Memory B cell (primary cell): ENCODE results near the gene CDT1.

ENCODE experiments used
- ATAC-seq: fragments of 150-1000 bp; cut with Tn5 transposase; 2 replicates; pipeline ENCODE4 v1.10.0; 2021; ENCODE audit warnings: low read depth, mild to moderate bottlenecking, moderate library complexity
- DNase-seq, 2 donors: peaks; one replicate each; pipeline ENCODE4 v3.0.0; 2022; ENCODE audit warnings: low spot score in 2 of 2
- H3K27ac Mint-ChIP-seq: one replicate; pipeline ENCODE4 v1.8.0; 2022; ENCODE audit warnings: mild to moderate bottlenecking, moderate library complexity, mixed read lengths
- H3K27me3 Mint-ChIP-seq: one replicate; pipeline ENCODE4 v1.8.0; 2022; ENCODE audit warnings: mixed read lengths
- H3K36me3 Mint-ChIP-seq: one replicate; pipeline ENCODE4 v1.8.0; 2022; ENCODE audit warnings: mild to moderate bottlenecking, mixed read lengths
- H3K4me1 Mint-ChIP-seq: one replicate; pipeline ENCODE4 v1.8.0; 2022; ENCODE audit warnings: mixed read lengths
- H3K4me3 Mint-ChIP-seq: one replicate; pipeline ENCODE4 v1.8.0; 2022; ENCODE audit warnings: mild to moderate bottlenecking, moderate library complexity, mixed read lengths
- H3K9me3 Mint-ChIP-seq: one replicate; pipeline ENCODE4 v1.8.0; 2022; ENCODE audit warnings: mixed read lengths

CDT1 gene

DNA sequence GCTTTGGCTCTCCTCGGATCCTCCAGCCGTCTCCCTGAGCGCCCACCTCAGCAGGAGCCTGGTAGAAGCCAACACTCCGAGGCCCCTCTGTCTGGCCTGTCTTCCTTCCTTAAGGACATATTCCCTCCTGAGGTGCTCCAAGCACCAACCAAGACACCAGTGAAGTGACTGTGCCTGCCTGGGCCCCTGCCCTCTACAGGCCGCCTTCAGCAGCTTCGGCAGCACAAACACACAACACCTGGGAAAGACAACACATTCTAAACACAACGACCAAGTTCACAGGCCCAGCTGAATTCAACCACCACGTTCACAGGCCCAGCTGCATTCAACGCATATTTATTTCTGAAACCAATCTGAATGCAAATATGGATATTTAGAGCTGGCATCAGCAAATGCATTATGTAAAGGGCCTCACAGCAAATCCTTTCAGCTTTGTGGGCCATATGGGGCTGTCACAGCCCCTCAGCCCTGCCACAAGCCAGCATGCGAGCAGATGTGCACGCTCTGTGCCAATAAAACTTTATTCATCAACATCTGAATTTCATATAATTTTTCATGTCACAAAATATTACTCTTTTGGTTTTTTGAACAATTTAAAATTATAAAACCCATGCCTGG lies 40.9 kb downstream of the CDT1 start:
- Mint-ChIP-seq H3K4me3 (no peak overlapping the region), H3K27ac (no peak overlapping the region), H3K4me1 (peaks cover 7% of the 10 kb centered on the region), H3K36me3 (peaks cover 7% of the 10 kb centered on the region), H3K9me3 (no peaks in the 10 kb centered on the region), H3K27me3 (no peaks in the 10 kb centered on the region)
- ATAC-seq (no peak), DNase-seq (no peak)

GRCh38 chr16:88846088-88846487 lies 42.5 kb downstream of the CDT1 start:
- H3K4me3 Mint-ChIP-seq, result no peak overlapping the region

DNA sequence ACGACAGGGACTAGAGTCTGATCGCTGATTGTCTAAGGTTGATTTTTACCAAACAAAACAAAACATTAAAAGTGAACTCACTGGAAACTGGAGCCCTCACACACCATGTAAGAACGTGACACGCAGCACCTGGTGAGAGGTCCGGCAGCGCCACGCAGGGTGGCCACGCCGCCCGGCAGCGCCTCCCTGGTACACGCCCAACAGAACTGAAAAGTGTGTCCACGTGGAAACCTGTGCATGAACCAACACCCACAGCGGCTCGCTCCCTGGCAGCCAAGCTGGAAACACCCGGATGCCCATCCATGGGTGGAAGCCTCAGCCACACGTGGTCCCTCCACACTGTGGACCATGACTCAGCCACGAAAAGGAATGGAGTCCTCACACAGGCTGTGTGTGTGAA lies 44.1 kb downstream of the CDT1 start:
- no peaks in the 10 kb centered on the region for H3K27me3 Mint-ChIP-seq
- ATAC-seq (no peak), DNase-seq (no peak)
- H3K9me3 Mint-ChIP-seq, result no peaks in the 10 kb centered on the region
- no peak overlapping the region for H3K4me3 Mint-ChIP-seq
- no peak overlapping the region for H3K27ac Mint-ChIP-seq
- H3K4me1 Mint-ChIP-seq, result peaks cover 5% of the 10 kb centered on the region
- peaks cover 3% of the 10 kb centered on the region for H3K36me3 Mint-ChIP-seq

More at GRCh38 chr16:88846088-88846487, 42.5 kb downstream of the CDT1 start:
- no peak for ATAC-seq
- Mint-ChIP-seq H3K27me3 (no peaks in the 10 kb centered on the region), H3K9me3 (no peaks in the 10 kb centered on the region), H3K27ac (no peak overlapping the region), H3K36me3 (peaks cover 3% of the 10 kb centered on the region), H3K4me1 (peaks cover 7% of the 10 kb centered on the region)
- no peak for DNase-seq

GRCh38 chr16:88848557-88848956 lies 45.0 kb downstream of the CDT1 start:
- ATAC-seq, result no peak
- H3K27me3 Mint-ChIP-seq, result no peaks in the 10 kb centered on the region
- no peak overlapping the region for H3K4me3 Mint-ChIP-seq
- DNase-seq, result no peak
- H3K36me3 Mint-ChIP-seq, result no peaks in the 10 kb centered on the region
- H3K4me1 Mint-ChIP-seq, result peaks cover 3% of the 10 kb centered on the region
- H3K9me3 Mint-ChIP-seq, result no peaks in the 10 kb centered on the region
- H3K27ac Mint-ChIP-seq, result no peak overlapping the region

DNA sequence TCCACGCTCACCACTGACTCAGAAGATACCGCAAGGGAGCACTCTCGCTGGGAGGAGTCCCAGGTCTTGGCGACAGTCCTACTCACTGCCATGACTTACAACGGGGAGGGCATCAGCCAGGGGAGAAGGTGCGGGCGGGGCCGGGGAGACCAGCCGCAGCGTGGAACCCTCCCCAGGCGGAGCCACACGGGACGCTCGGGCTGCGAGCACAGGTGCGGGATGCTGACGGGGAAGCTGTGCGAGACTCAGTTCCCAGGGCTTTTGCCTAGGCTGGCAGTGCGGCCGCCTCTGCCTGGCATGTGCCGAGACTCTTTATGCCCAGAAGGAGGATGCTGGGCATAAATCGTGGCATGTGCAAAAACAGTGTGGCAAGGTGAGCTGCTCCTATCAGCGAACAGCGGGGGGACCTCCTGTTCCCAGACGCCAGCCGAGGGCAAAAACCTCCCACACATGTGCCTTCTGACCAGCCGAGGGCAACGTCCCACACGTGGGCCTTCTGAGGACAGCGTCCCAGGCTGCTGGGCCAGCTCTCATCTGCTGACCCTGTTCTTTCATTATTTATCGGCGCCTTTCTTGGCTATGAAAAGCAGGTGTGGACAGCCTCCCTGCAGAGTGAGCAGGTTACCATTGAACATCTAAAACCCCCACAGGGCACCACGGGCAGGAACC lies 47.1 kb downstream of the CDT1 start:
- Mint-ChIP-seq H3K27me3 (no peaks in the 10 kb centered on the region), H3K27ac (no peak overlapping the region), H3K36me3 (no peaks in the 10 kb centered on the region), H3K9me3 (no peaks in the 10 kb centered on the region), H3K4me1 (peaks cover 7% of the 10 kb centered on the region), H3K4me3 (no peak overlapping the region)
- no peak for DNase-seq
- ATAC-seq, result no peak

DNA sequence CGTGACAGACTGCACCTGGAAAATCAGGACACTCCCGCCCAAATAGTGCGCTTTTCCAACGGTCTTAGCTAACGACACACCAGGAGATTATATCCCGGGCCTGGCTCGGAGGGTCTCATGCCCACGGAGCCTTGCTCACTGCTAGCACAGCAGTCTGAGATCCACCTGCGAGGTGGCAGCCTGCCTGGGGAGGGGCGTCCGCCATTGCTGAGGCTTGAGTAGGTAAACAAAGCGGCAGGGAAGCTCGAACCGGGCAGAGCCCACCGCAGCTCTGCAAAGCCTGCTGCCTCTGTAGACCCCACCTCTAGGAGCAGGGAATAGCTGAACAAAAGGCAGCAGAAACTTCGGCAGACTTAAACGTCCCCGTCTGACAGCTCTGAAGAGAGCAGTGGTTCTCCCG lies 48.0 kb downstream of the CDT1 start:
- H3K9me3 Mint-ChIP-seq, result no peaks in the 10 kb centered on the region
- no peak for DNase-seq
- H3K27ac Mint-ChIP-seq, result peak overlapping the region; percentile 5
- H3K36me3 Mint-ChIP-seq, result no peaks in the 10 kb centered on the region
- peaks cover 7% of the 10 kb centered on the region for H3K4me1 Mint-ChIP-seq
- no peak overlapping the region for H3K4me3 Mint-ChIP-seq
- no peaks in the 10 kb centered on the region for H3K27me3 Mint-ChIP-seq
- ATAC-seq, result no peak

DNA sequence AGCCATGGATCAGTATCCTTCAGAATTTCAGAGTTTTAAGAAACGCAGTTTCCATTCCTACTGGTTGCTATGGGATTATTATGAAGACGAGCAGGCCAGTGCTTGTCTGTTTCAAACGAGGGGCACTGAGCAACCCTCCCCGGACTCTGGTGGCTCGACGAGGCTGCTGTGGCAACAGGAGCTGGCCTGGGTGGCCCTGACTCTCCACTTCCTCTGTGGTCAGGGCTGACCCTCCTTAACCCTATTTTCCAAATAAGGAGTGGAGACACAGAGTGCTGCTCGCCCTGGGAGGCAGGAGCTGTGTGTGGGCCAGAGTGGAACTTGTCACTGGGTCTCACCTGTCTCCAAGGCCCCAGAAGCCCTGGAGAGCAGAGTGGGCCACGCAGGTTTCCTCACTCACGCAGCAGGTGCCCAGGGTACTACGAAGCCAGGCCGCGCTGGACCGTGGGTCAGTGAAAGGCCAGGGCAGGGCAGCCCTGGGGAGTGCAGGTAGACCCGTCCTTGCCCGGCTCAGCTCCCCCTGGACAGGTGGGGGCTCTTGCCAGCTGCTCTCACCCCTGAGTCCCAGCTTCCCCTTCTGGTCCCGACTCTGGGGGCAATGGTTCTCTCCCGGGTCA lies 49.8 kb downstream of the CDT1 start:
- no peak for DNase-seq

GRCh38 chr16:88854306-88855111 lies 50.9 kb downstream of the CDT1 start:
- no peaks in the 10 kb centered on the region for H3K27me3 Mint-ChIP-seq
- peaks cover 16% of the 10 kb centered on the region for H3K4me1 Mint-ChIP-seq
- DNase-seq (peak; percentile 36 to 46), ATAC-seq (peak; percentile 57)
- peak overlapping the region; percentile 84 for H3K27ac Mint-ChIP-seq
- peaks cover 1% of the 10 kb centered on the region for H3K36me3 Mint-ChIP-seq
- no peaks in the 10 kb centered on the region for H3K9me3 Mint-ChIP-seq
- H3K4me3 Mint-ChIP-seq, result peak overlapping the region; percentile 64

More for the DNA sequence above, 49.8 kb downstream of the CDT1 start:
- Mint-ChIP-seq H3K27ac (no peak overlapping the region), H3K27me3 (no peaks in the 10 kb centered on the region), H3K4me1 (peaks cover 14% of the 10 kb centered on the region), H3K9me3 (no peaks in the 10 kb centered on the region), H3K36me3 (peaks cover 1% of the 10 kb centered on the region), H3K4me3 (no peak overlapping the region)
- no peak for ATAC-seq

GRCh38 chr16:88855176-88855575 lies 51.6 kb downstream of the CDT1 start:
- ATAC-seq, result no peak
- no peak for DNase-seq
- H3K4me3 Mint-ChIP-seq, result peak overlapping the region; percentile 78
- peaks cover 16% of the 10 kb centered on the region for H3K4me1 Mint-ChIP-seq
- H3K27me3 Mint-ChIP-seq, result no peaks in the 10 kb centered on the region
- H3K9me3 Mint-ChIP-seq, result no peaks in the 10 kb centered on the region
- H3K27ac Mint-ChIP-seq, result peak overlapping the region; percentile 84
- H3K36me3 Mint-ChIP-seq, result peaks cover 1% of the 10 kb centered on the region

GRCh38 chr16:88855736-88856121 lies 52.1 kb downstream of the CDT1 start:
- Mint-ChIP-seq H3K4me1 (peaks cover 16% of the 10 kb centered on the region), H3K27me3 (no peaks in the 10 kb centered on the region), H3K9me3 (no peaks in the 10 kb centered on the region), H3K36me3 (peaks cover 2% of the 10 kb centered on the region), H3K4me3 (peak overlapping the region; percentile 71), H3K27ac (peak overlapping the region; percentile 84)
- ATAC-seq (no peak), DNase-seq (no peak)

DNA sequence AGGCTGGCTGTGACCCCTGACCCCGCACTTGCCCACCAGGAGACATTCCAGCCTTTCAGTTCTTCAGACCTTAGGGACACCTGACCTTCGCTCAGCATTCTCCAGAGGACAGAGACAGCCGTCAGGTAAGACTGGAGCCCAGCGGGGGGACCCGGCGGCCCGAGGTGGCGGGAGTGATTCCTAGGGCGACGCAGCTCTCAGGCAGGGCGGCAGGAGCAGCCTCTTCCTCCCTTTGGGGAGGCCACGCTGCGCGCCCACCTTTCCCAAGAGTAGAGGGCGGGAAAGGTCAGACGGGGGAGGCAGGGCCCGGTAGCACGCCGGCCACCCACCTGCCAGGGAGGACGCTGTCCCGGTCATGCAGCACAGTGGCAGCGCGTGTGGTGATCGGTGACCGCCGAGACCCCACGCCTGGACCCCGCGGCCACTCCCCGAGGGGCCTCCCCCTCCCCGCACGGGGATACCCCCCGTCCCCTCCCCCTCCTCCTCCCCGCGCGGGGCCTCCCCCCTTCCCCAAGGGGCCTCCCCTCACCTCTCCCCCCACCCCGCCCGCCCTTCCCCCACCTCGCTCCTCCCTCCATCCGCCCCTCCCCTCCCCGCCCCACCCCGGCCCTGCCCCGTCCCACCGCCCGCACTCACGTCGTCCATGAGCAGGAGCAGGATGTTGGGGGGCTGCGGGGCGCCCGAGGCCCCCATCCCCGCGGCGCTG lies 52.7 kb downstream of the CDT1 start:
- Mint-ChIP-seq H3K9me3 (no peaks in the 10 kb centered on the region), H3K4me3 (peak overlapping the region; percentile 97), H3K27ac (peak overlapping the region; percentile 93), H3K36me3 (peaks cover 4% of the 10 kb centered on the region), H3K4me1 (peaks cover 16% of the 10 kb centered on the region), H3K27me3 (no peaks in the 10 kb centered on the region)
- ATAC-seq, result peak; percentile 18
- DNase-seq, result peak in 1 of 2 donors; percentile 40

GRCh38 chr16:88856828-88857727 lies 53.5 kb downstream of the CDT1 start, which contains the start of the genes GALNS and TRAPPC2L:
Gene GALNS, minus strand, starts transcription at chr16:88856947. Its CDS starts 70 bp downstream, at chr16:88856877.
Gene TRAPPC2L, plus strand, starts transcription at chr16:88857127. Its CDS starts 24 bp downstream, at chr16:88857151.
- peak; percentile 81 for ATAC-seq
- H3K4me3 Mint-ChIP-seq, result peak within 1 kb of the TSS; percentile 97
- H3K36me3 Mint-ChIP-seq, result peaks cover 4% of the 10 kb centered on the region
- H3K9me3 Mint-ChIP-seq, result no peaks in the 10 kb centered on the region
- H3K27ac Mint-ChIP-seq, result peak within 1 kb of the TSS; percentile 93
- peak; percentile 99 for DNase-seq
- H3K27me3 Mint-ChIP-seq, result no peaks in the 10 kb centered on the region
- peaks cover 16% of the 10 kb centered on the region for H3K4me1 Mint-ChIP-seq
